H1 (cell line): ENCODE measurements around the gene LIN28B. TPM values are rescaled to one million over a fixed set of nuclear protein-coding genes. Genes with fewer than 3 reads are reported as not detected.

Source experiments
- CTCF ChIA-PET: fragments of 300-600 bp; sonication (Branson Sonifier 250); formaldehyde crosslinking; loops from one replicate; lab custom pipeline; 2021; ENCODE audit not compliant: partially characterized antibody; lab: Charles Lee
- POLR2A ChIA-PET: fragments of 300-600 bp; sonication (Branson Sonifier 250); formaldehyde crosslinking; loops from one replicate; lab custom pipeline; 2021; ENCODE audit warnings: inconsistent platforms; ENCODE audit not compliant: partially characterized antibody; lab: Charles Lee
- DNase-seq, 2 experiments: peaks; one replicate each; pipeline versions ENCODE4 v3.0.0 to v3.0.0-alpha.2; 2010 to 2022; ENCODE audit warnings: low spot score in 2 of 2, low read depth in 1 of 2, mixed read lengths in 1 of 2
- FAIRE-seq: peaks from 2 replicates; lab custom pipeline; 2011; peaks lifted over from hg19 to GRCh38; lab: Jason Lieb, UNC
- H2AFZ ChIP-seq: 2 replicates; pipeline ENCODE4 v1.8.1; 2012; ENCODE audit warnings: low read length, inconsistent platforms
- H2AK5ac ChIP-seq: 2 replicates; pipeline ENCODE4 v1.6.1; 2013; ENCODE audit warnings: low read depth, low read length
- H2BK120ac ChIP-seq: replicated peaks from 2 replicates; pipeline ENCODE3; 2013; ENCODE audit warnings: low read depth, low read length, inconsistent platforms
- H2BK12ac ChIP-seq: 2 replicates; pipeline ENCODE4 v1.6.1; 2013; ENCODE audit warnings: low read depth, low read length
- H2BK15ac ChIP-seq: 2 replicates; pipeline ENCODE4 v1.6.1; 2013; ENCODE audit warnings: low read length
- H2BK20ac ChIP-seq: 2 replicates; pipeline ENCODE4 v1.6.1; 2013; ENCODE audit warnings: low read length
- H2BK5ac ChIP-seq: 2 replicates; pipeline ENCODE4 v1.6.1; 2013; ENCODE audit warnings: low read depth, low read length
- H3K14ac ChIP-seq: 2 replicates; pipeline ENCODE4 v1.6.1; 2013; ENCODE audit warnings: inconsistent platforms; ENCODE audit not compliant: insufficient read length
- H3K18ac ChIP-seq: 2 replicates; pipeline ENCODE4 v1.6.1; 2013; ENCODE audit warnings: low read length; ENCODE audit errors: extremely low read depth
- H3K23ac ChIP-seq: 2 replicates; pipeline ENCODE4 v1.6.1; 2013; ENCODE audit warnings: inconsistent platforms; ENCODE audit not compliant: insufficient read length
- H3K23me2 ChIP-seq: 2 replicates; pipeline ENCODE4 v1.6.1; 2013; ENCODE audit warnings: low read depth, low read length
- H3K27ac ChIP-seq: 2 replicates; pipeline ENCODE4 v1.6.1; 2011; ENCODE audit warnings: low read depth, low read length, inconsistent platforms
- H3K27me3 ChIP-seq, 4 experiments: replicated peaks in 1 of 4; 1 replicate in 1 of 4; 2 replicates in 3 of 4; pipeline versions ENCODE4 v1.6.1 to v1.8.1; 2011 to 2013; ENCODE audit warnings: low read length in 3 of 4, mild to moderate bottlenecking in 3 of 4, inconsistent platforms in 2 of 4, mixed read lengths in 2 of 4, moderate library complexity in 1 of 4; ENCODE audit not compliant: control insufficient read depth in 3 of 4, insufficient read depth in 3 of 4; ENCODE audit errors: extremely low read depth in 1 of 4
- H3K36me3 ChIP-seq, 4 experiments: 2 replicates each; pipeline versions ENCODE4 v1.6.1 to v1.8.1; 2011 to 2013; ENCODE audit warnings: mild to moderate bottlenecking in 4 of 4, low read length in 3 of 4, moderate library complexity in 2 of 4, control low read depth in 1 of 4, inconsistent platforms in 1 of 4; ENCODE audit not compliant: insufficient read depth in 4 of 4, control insufficient read depth in 2 of 4
- H3K4ac ChIP-seq: replicated peaks from 2 replicates; pipeline ENCODE3; 2013; ENCODE audit warnings: low read length, low read depth, mixed read lengths, inconsistent platforms; ENCODE audit not compliant: insufficient read length
- H3K4me1 ChIP-seq, 4 experiments: replicated peaks in 1 of 4; 1 replicate in 1 of 4; 2 replicates in 3 of 4; pipeline versions ENCODE4 v1.6.1 to v1.8.1; 2011 to 2013; ENCODE audit warnings: low read length in 3 of 4, inconsistent platforms in 2 of 4, mixed read lengths in 1 of 4; ENCODE audit not compliant: insufficient read depth in 4 of 4, control insufficient read depth in 3 of 4
- H3K4me2 ChIP-seq, 2 experiments: 2 replicates each; pipeline versions ENCODE4 v1.6.1 to v1.8.1; 2011 to 2013; ENCODE audit warnings: low read depth in 2 of 2, low read length in 2 of 2, control low read depth in 1 of 2, inconsistent platforms in 1 of 2, mild to moderate bottlenecking in 1 of 2; ENCODE audit not compliant: insufficient read depth in 1 of 2
- H3K4me3 ChIP-seq, 4 experiments: fragments of 200-600, 300-600 bp in 1 of 4; sonication (generic), shearing (Covaris generic), sonication (Bioruptor Twin) in 1 of 4; 2 replicates each; pipeline versions ENCODE4 v1.5.1 to v1.8.1; 2011 to 2016; ENCODE audit warnings: low read length in 4 of 4, low read depth in 3 of 4, control low read depth in 2 of 4, inconsistent platforms in 2 of 4, mild to moderate bottlenecking in 2 of 4, mixed read lengths in 1 of 4, moderate library complexity in 1 of 4; ENCODE audit not compliant: insufficient read depth in 2 of 4; ENCODE audit errors: extremely low read depth in 1 of 4
- H3K56ac ChIP-seq: replicated peaks from 2 replicates; pipeline ENCODE3; 2013; ENCODE audit warnings: low read depth, mild to moderate bottlenecking, mixed read lengths, low read length, inconsistent platforms; ENCODE audit not compliant: insufficient read length
- H3K79me1 ChIP-seq: 2 replicates; pipeline ENCODE4 v1.6.1; 2013; ENCODE audit warnings: low read depth, low read length, control low read depth
- H3K79me2 ChIP-seq, 2 experiments: 2 replicates each; pipeline versions ENCODE4 v1.6.1 to v1.8.1; 2012 to 2013; ENCODE audit warnings: low read length in 2 of 2, mild to moderate bottlenecking in 2 of 2, inconsistent platforms in 1 of 2; ENCODE audit not compliant: insufficient read depth in 2 of 2, control insufficient read depth in 1 of 2
- H3K9ac ChIP-seq, 4 experiments: replicated peaks in 1 of 4; 1 replicate in 1 of 4; 2 replicates in 3 of 4; pipeline versions ENCODE4 v1.6.1 to v1.8.1; 2011 to 2013; ENCODE audit warnings: low read depth in 3 of 4, low read length in 3 of 4, control low read depth in 2 of 4, mild to moderate bottlenecking in 2 of 4, moderate library complexity in 2 of 4, inconsistent platforms in 1 of 4; ENCODE audit errors: extremely low read depth in 1 of 4
- H3K9me3 ChIP-seq, 2 experiments: 2 replicates each; pipeline versions ENCODE4 v1.6.1 to v1.8.1; 2012 to 2013; ENCODE audit warnings: mild to moderate bottlenecking in 2 of 2, moderate library complexity in 2 of 2, control low read depth in 1 of 2, inconsistent platforms in 1 of 2, low read depth in 1 of 2, low read length in 1 of 2, mixed read lengths in 1 of 2; ENCODE audit not compliant: insufficient read depth in 2 of 2
- H4K20me1 ChIP-seq, 2 experiments: replicated peaks in 1 of 2; 2 replicates each; pipeline versions ENCODE3 to v1.8.1; 2011 to 2013; ENCODE audit warnings: inconsistent platforms in 2 of 2, low read length in 2 of 2, mild to moderate bottlenecking in 1 of 2; ENCODE audit not compliant: insufficient read depth in 2 of 2, control insufficient read depth in 1 of 2
- H4K5ac ChIP-seq: 2 replicates; pipeline ENCODE4 v1.6.1; 2013; ENCODE audit warnings: low read length, low read depth, mixed read lengths, inconsistent platforms; ENCODE audit not compliant: insufficient read length
- H4K8ac ChIP-seq: 2 replicates; pipeline ENCODE4 v1.8.0; 2013; ENCODE audit warnings: mild to moderate bottlenecking, moderate library complexity, low read length, inconsistent platforms; ENCODE audit not compliant: insufficient read depth; ENCODE audit errors: extremely low read depth
- H4K91ac ChIP-seq: replicated peaks from 2 replicates; pipeline ENCODE3; 2013; ENCODE audit warnings: low read length, mixed read lengths, inconsistent platforms; ENCODE audit not compliant: insufficient read length
- BACH1 ChIP-seq: IDR thresholded peaks from 2 replicates; pipeline ENCODE4 v1.6.1; 2012; ENCODE audit warnings: low read length, improper control_type of control experiment
- CHD2 ChIP-seq: IDR thresholded peaks from 2 replicates; pipeline ENCODE4 v1.6.1; 2012; ENCODE audit warnings: low read length, improper control_type of control experiment
- CREB1 ChIP-seq: IDR thresholded peaks from 2 replicates; pipeline ENCODE4 v1.6.1; 2012; ENCODE audit warnings: inconsistent platforms
- FOSL1 ChIP-seq: IDR thresholded peaks from 2 replicates; pipeline ENCODE4 v1.6.1; 2011; ENCODE audit warnings: mild to moderate bottlenecking, low read depth, low read length, moderate library complexity; ENCODE audit not compliant: insufficient read depth
- HDAC6 ChIP-seq: IDR thresholded peaks from one replicate; pipeline ENCODE4 v1.7.1; 2012; ENCODE audit warnings: low read depth, mild to moderate bottlenecking, inconsistent platforms, low read length, moderate library complexity
- KDM5A ChIP-seq: fragments of 200-600 bp; IDR thresholded peaks from 2 replicates; pipeline ENCODE4 v1.7.1; 2012; ENCODE audit warnings: mild to moderate bottlenecking, low read length, inconsistent platforms, mixed read lengths
- SIRT6 ChIP-seq: IDR thresholded peaks from one replicate; pipeline ENCODE4 v1.7.1; 2012; ENCODE audit warnings: low read length, inconsistent platforms
- SP1 ChIP-seq: IDR thresholded peaks from 2 replicates; pipeline ENCODE4 v1.6.1; 2011; ENCODE audit warnings: low read depth, low read length
- YY1 ChIP-seq: IDR thresholded peaks from 2 replicates; pipeline ENCODE4 v1.6.1; 2011; ENCODE audit warnings: low read depth, mild to moderate bottlenecking, low read length
- WGBS, 2 experiments: shearing (Covaris generic) in 1 of 2; methylation state at CpG; one replicate each; pipeline versions ENCODE4 v1.1.6 to v1.1.7; 2013 to 2015; ENCODE audit warnings: low lambda C conversion rate in 2 of 2, mixed read lengths in 2 of 2, inconsistent platforms in 1 of 2, low coverage in 1 of 2, missing lambda C conversion rate in 1 of 2; ENCODE audit not compliant: insufficient replicate concordance in 2 of 2, insufficient coverage in 1 of 2, insufficient read length in 1 of 2; ENCODE audit errors: extremely low coverage in 1 of 2, missing lambda C conversion rate in 1 of 2; 5-methylcytosine and 5-hydroxymethylcytosine counted together
- polyA plus RNA-seq, 7 experiments: library from polyadenylated mRNA; depleted of rRNA in 3 of 7; stranded (reverse) in 5 of 7; unstranded in 2 of 7; fragments of >200 nt in 5 of 7; fragments of 200-250 nt in 2 of 7; gene quantifications; 1 replicate in 5 of 7; 2 replicates in 1 of 7; 4 replicates in 1 of 7; pipeline versions ENCODE4 v1.2.1 to v1.2.3, GENCODE V29; 2011 to 2013; ENCODE audit warnings: missing spikeins in 2 of 7, mixed read lengths in 2 of 7
- total RNA-seq: library from RNA; stranded (reverse); fragmentation: NEBNext Ultra II Directional; extraction: Animal tissue kit (Norgen Biotek cat#: 25700); gene quantifications from 2 replicates; pipeline ENCODE4 v1.2.1, GENCODE V29; 2021
- TF ChIP-seq, protein P1 (sequence below): IDR thresholded peaks from 2 replicates; pipeline ENCODE4 v1.6.1; 2011; ENCODE audit warnings: low read length, improper control_type of control experiment

The LIN28B gene
- total and polyA plus RNA-seq, 2 of the 8 experiments (the other 6 are each of a cell fraction or from before 2014, with no cell fraction given): 27.4 to 94.7 TPM

- H4K20me1 ChIP-seq: peaks cover 0 to 4% of the 10 kb centered on the region in 2 experiments
- ChIA-PET CTCF (no interaction called here), POLR2A (interaction anchor here (0.9 to 2.5 kb wide), 2 partner anchors 64 to 101 kb away, joined by 3 to 10 read pairs; partner anchors contain the start of gene LIN28B)
- H3K9me3 ChIP-seq: no peaks in the 10 kb centered on the region
- no peak overlapping the region for H2BK20ac ChIP-seq
- H3K14ac ChIP-seq: no peak overlapping the region
- no peak for FAIRE-seq
- H3K56ac ChIP-seq: no peak overlapping the region
- no peak overlapping the region for H3K23ac ChIP-seq
- TF ChIP-seq KDM5A (no peak), SP1 (no peak), HDAC6 (no peak), CHD2 (no peak), BACH1 (no peak), SIRT6 (no peak), CREB1 (no peak), FOSL1 (no peak), YY1 (no peak)
- TF ChIP-seq, protein P1, sequence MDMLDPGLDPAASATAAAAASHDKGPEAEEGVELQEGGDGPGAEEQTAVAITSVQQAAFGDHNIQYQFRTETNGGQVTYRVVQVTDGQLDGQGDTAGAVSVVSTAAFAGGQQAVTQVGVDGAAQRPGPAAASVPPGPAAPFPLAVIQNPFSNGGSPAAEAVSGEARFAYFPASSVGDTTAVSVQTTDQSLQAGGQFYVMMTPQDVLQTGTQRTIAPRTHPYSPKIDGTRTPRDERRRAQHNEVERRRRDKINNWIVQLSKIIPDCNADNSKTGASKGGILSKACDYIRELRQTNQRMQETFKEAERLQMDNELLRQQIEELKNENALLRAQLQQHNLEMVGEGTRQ: no peak
- WGBS, 2 experiments: 85% methylated on average over 1 of the region's 1 CpG; no CpG with 5 or more reads in 1 of the 2 experiments
- H3K36me3 ChIP-seq: no peaks in the 10 kb centered on the region
- no peak overlapping the region for H3K4me3 ChIP-seq
- no peak overlapping the region for H4K91ac ChIP-seq
- no peaks in the 10 kb centered on the region for H3K27me3 ChIP-seq
- H3K27ac ChIP-seq: no peak overlapping the region
- peaks cover 2% of the 10 kb centered on the region; the same call in 1 of the 2 replicates for H3K79me1 ChIP-seq
- H3K4ac ChIP-seq: no peak overlapping the region
- no peak overlapping the region for H2AFZ ChIP-seq
- no peak overlapping the region for H2AK5ac ChIP-seq
- no peak for DNase-seq
- H4K5ac ChIP-seq: no peak overlapping the region
- no peak overlapping the region for H4K8ac ChIP-seq
- H3K9ac ChIP-seq: no peak overlapping the region
- H3K18ac ChIP-seq: no peak overlapping the region
- H2BK120ac ChIP-seq: no peak overlapping the region
- no peak overlapping the region for H2BK15ac ChIP-seq
- no peaks in the 10 kb centered on the region for H3K23me2 ChIP-seq
- no peak overlapping the region for H3K4me2 ChIP-seq
- no peak overlapping the region for H2BK5ac ChIP-seq
- no peak overlapping the region for H2BK12ac ChIP-seq
- peaks cover 0 to 5% (median 3%) of the 10 kb centered on the region in 4 experiments; a peak in 3 of 7 replicates for H3K4me1 ChIP-seq
- peaks cover 7 to 86% of the 10 kb centered on the region in 2 experiments; a peak in 3 of 4 replicates for H3K79me2 ChIP-seq
Measured at GRCh38 chr6:105057160-105057559, 100.3 kb downstream of the LIN28B start.
